GM10847 (cell line): ENCODE data around the gene CLDN6.

ENCODE experiments used
- POLR2A ChIP-seq: IDR thresholded peaks from 2 replicates; pipeline ENCODE4 v1.6.1; 2011; ENCODE audit not compliant: insufficient read length; ENCODE audit errors: extremely low read depth

CLDN6 gene

DNA sequence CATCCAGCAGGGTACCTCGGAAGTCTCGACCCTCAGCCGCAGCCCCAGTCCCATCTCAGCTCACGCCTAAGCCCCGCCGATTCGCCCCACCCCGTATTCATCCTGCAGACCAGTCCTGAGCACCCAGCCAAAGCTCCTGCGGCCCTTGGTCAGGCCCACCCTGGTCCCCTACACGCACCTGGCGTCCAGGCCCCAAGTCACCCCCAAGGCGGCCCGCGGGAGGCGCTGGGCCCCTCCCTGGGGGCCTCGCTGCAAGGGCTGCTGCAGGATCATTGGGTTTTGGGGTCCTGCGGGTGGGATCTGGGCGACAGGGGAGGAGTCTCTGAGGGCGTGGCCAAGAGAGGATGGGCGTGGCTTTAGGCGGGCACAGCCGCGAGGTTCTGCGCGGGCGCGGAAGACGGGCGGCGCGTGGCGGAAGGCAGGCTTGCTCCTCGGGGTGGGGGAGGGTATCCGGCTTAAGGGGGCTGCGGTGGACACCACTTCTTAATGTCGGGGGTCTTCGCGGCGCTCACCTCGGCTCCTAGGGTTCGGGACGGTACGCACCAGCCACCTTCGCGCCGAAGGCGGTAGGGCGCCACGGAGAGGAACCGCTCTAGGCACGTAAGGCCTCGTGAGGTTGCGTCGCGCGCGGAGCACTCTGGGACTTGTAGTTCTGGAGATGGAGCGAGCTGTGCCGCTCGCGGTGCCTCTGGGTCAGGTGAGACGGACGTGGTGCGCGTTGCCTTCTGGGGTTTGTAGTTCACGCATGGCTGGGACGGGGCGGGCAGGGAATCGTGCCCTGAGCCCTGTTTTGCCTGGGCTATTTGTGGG is 5.9 kb upstream of the CLDN6 start, which contains the start of the genes HCFC1R1 and THOC6:
Gene HCFC1R1, minus strand, starts transcription at position 274 of the 810 bp plus-strand sequence. Its CDS starts 1 bp downstream, at position 273.
Gene THOC6, plus strand, starts transcription at position 367 of the 810 bp plus-strand sequence. Its CDS starts 292 bp downstream, at position 659.
- TF ChIP-seq POLR2A, result peak; percentile 75

DNA sequence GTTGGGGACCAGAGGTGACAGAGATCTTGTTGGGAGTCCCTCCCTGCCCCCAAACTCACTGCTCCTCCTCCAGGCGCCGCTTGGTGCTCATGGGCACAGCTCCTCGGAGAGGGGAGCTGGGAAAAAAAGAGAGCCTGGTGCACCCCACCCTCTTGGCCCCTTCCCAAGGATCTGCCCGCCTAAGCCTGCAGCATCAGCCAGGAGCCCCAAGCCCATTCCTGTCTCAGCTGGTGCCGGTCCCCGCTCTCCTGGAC is 5.4 kb upstream of the CLDN6 start:
- no peak for TF ChIP-seq POLR2A

DNA sequence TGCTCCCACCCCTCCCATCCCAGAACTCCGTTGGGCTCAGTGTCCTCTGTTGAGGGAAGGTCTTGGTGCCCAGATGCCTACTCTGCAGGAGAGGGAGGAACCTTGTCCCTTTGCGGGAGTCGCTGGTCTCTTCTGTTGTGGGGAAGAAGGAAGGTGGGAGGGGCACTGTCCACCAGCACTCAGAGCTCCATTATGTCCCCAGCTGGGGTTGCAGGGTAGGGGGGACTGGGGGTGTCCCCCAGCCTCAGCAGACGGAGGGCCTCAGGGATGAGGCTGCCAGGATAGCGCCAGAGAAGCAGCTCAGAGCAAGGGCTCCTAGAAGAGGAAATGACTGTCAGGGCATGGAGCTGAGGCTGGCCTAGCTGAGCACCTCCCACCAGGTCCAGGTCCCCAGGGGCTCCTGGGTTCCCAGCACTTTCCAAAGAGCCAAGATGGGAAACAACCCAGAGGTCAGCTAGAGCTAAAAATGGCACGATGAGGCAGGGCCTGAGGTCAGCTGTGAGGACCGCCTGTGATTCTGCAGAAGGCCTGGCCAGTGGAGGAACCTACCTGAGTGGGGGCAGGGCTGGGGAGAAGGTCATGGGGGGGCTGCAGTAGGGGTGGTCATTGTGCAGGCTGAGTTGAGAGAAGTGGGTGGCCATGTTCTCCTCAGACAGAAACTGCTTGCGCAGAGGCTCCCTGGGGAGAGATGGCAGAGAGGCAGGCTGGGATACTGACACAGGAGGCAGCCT is 4.9 kb upstream of the CLDN6 start:
- no peak for TF ChIP-seq POLR2A

DNA sequence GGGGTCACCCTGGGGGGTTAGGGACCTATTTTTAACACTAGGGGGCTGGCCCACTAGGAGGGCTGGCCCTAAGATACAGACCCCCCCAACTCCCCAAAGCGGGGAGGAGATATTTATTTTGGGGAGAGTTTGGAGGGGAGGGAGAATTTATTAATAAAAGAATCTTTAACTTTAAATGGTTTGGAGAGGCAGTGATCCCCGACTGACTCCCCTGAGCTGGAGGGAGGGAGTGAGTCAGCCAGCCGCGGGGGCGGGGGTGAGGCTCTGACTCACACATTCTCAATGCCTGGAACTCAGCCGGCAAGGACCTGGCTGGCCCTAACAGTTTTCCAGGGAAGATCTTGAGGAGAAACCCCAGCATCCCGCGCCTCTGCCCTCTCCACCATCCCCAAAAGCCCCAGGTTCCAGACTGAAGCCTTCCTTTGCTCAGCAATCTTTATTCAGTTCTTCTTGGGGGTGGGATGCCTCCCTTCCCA is 4.3 kb upstream of the CLDN6 start:
- no peak for TF ChIP-seq POLR2A

DNA sequence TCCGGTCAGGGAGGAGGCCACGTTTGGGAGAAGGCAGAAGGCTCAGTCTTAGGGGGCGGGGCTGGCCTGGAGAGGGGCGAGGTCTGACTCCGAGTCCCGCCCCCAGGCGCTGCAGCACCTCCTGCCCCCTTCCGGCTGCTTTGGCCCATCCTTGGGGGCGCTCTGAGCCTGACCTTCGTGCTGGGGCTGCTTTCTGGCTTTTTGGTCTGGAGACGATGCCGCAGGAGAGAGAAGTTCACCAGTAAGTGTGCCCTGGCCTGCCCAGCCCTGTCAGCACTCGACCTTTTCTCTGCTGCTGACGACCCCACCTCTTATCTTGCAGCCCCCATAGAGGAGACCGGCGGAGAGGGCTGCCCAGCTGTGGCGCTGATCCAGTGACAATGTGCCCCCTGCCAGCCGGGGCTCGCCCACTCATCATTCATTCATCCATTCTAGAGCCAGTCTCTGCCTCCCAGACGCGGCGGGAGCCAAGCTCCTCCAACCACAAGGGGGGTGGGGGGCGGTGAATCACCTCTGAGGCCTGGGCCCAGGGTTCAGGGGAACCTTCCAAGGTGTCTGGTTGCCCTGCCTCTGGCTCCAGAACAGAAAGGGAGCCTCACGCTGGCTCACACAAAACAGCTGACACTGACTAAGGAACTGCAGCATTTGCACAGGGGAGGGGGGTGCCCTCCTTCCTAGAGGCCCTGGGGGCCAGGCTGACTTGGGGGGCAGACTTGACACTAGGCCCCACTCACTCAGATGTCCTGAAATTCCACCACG is 3.6 kb upstream of the CLDN6 start:
- TF ChIP-seq POLR2A, result no peak

DNA sequence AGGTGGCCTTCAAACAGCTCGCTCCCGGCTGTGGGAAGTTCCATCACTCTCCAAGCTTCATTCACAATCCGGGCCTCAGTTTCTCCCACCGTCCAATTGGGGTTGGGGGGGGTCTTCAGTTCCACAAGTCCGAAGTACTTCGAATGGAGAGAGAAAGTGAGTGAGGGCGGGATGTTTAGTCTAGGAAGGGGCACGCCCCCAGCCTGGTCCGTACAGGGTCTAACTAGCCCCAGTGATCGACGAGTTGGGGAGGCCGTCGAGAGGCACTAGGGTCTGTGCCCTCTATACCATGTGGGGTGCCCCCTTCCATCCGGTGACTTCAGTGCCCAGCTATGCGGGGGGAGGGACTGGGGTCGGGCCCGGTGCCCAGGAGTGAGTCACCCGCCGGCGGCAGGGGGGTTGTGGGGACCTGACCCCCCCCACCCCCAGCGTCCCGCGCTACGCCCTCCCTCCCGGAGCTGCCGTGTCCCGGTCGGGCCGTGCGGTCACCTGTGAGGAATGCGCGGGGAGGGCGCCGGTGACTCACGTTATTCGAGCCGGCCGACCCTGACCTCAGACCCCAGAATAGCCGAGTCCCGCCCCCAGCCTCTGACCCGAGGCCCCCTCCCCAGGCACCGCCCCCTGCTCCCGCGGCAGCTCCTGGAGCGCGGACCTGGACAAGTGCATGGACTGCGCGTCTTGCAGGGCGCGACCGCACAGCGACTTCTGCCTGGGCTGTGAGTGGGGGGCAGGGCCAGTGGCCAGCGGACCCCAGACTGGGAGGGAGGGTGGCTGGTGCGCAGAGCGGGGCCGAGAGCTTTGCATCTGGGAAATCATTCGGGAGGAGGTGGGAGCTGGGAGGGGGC is 2.8 kb upstream of the CLDN6 start:
- TF ChIP-seq POLR2A, result no peak

DNA sequence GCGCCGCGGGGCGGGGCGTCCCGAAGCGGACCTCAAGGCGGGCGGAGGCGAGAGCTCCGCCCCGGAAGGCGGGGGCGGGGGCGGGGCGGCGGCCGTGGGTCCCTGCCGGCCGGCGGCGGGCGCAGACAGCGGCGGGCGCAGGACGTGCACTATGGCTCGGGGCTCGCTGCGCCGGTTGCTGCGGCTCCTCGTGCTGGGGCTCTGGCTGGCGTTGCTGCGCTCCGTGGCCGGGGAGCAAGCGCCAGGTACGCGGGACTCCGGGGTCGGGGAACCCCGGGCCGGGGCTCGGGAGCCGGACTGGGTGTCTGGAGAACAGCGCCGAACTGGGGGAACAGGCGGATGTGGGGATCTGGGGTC is 2.2 kb upstream of the CLDN6 start, which contains the start of gene TNFRSF12A:
Gene TNFRSF12A, plus strand, starts transcription at position 122 of the 357 bp plus-strand sequence. Its CDS starts 30 bp downstream, at position 152.
- peak; percentile 71 for TF ChIP-seq POLR2A

DNA sequence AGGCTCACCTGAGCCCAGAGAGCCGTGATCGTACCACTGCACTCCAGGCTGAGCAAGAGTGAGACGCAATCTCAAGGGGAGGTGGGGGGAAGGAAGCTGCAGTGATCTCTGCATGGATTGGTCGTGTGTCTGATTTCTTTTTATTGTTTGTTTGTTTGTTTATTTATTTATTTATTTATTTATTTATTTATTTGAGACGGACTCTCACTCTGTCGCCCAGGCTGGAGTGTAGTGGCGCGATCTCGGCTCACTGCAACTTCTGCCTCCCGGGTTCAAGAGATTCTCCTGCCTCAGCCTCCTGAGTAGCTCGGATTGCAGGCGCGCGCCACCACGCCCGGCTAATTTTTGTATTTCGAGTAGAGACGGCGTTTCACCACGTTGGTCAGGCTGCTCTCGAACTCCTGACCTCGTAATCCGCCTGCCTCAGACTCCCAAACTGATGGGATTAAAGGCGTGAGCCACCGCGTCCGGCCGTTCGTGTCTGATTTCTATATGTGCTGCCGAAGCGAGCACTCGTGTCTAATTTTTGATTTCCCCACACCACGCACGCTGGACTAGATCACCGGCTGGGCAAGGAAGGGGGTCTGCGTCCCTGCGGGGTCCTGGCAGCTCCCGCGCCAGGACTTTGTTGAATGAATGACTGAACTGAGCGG is 1.7 kb upstream of the CLDN6 start:
- TF ChIP-seq POLR2A, result no peak

DNA sequence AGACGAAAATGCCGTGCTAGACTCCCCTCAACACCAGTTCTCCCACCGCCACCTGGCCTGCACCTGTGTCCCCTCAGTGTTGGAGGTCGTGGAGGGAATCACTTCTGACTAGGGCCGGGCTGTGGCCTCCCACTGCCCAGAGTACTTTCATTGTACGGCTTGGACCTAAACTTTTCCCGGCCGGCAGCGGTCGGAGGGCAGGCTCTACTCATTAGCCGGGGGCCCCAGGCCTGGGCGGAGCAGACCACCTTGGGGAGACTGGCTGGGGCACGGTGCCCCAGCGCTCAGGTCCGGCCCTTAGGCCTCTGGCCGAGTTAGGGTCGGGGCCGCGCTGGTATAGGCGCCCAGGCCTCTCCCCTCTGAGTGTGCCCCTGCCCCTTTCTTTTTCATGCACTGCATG is 639 bp downstream of the CLDN6 start:
- TF ChIP-seq POLR2A, result no peak

DNA sequence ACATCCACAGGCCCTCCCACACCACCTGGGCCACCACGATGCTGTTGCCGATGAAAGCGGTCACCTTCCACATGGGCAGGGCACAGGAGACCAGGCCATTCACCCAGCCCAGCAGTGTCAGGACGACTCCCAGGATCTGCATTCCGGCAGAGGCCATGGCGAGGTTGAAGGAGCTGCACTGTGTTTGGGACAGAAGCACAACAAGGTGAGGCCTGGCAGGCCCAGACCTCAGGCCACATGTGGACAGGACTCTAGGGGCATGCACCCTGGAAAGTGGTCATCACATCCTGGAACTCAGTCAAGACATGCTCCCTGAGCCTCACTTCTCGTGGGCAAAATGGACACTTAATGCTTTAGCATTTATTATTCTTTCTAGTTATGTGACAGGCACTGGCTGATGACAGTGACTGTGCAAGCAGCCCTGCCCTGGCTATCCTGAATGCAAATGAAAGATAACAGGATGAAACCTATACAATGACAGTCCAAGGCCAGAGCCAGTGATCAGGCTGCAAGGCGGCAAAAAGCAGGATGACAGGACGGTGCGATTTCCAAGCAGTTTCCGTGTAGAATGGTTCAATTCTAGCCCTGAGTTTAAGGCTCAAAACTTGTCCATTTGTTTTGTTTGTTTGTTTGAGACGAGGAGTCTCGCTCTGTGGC is 2.0 kb downstream of the CLDN6 start:
- TF ChIP-seq POLR2A, result no peak

DNA sequence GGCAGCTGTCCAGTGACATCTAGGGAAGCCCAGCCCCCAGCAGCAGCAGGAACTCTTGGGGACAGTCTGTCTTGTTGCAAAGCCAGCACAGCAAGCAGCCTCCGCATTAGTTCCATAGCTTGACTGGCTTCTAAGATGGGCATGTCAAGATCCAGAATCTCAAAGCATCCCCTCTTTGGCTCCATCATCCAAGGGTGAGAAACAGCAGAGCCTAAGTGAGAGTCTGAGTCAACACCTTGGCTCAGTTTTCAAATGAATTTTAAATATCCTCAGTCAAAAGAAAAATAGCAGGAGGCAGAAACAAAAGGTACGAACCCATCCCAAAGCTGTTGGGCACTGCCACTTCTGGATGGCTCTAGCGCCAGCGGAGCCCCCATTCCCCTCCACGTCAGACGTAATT is 3.0 kb downstream of the CLDN6 start:
- no peak for TF ChIP-seq POLR2A

DNA sequence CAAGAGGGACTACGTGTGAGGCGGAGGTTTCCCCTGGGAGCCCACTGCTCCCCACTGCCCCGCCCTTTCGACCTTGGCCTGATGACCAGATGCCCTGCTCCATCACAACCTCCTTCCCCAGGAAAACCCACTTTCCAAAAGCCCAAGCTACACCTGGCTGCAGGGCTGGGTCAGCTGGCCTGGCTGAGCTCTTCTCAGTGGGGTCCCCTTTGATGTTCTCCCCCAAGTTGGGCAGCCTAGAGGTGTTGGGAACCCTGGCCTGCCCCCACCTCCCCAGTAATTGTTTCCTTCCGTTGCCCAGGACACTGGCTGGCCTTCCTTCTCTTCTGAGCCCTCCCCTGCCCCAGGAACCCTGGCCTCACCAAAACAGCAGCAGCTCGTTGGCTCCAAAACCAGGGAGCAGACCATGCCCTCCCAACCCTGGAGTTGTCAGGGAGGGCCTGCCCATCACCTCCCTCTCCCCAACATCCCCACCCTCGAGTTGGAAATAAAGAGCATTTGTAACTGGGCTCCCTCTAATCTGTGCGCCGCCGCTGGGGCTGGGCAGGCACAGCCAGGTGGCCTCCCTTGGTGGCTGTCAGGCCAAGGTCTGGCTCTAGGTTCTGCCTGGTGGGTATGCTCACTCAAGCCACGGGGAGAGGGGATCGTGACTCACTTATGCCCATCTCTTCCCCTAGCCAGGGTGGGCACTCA is 3.8 kb downstream of the CLDN6 start:
- TF ChIP-seq POLR2A, result no peak

DNA sequence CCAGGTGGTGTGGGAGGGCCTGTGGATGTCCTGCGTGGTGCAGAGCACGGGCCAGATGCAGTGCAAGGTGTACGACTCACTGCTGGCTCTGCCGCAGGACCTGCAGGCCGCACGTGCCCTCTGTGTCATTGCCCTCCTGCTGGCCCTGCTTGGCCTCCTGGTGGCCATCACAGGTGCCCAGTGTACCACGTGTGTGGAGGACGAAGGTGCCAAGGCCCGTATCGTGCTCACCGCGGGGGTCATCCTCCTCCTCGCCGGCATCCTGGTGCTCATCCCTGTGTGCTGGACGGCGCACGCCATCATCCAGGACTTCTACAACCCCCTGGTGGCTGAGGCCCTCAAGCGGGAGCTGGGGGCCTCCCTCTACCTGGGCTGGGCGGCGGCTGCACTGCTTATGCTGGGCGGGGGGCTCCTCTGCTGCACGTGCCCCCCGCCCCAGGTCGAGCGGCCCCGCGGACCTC is 4.5 kb downstream of the CLDN6 start:
- TF ChIP-seq POLR2A, result no peak

DNA sequence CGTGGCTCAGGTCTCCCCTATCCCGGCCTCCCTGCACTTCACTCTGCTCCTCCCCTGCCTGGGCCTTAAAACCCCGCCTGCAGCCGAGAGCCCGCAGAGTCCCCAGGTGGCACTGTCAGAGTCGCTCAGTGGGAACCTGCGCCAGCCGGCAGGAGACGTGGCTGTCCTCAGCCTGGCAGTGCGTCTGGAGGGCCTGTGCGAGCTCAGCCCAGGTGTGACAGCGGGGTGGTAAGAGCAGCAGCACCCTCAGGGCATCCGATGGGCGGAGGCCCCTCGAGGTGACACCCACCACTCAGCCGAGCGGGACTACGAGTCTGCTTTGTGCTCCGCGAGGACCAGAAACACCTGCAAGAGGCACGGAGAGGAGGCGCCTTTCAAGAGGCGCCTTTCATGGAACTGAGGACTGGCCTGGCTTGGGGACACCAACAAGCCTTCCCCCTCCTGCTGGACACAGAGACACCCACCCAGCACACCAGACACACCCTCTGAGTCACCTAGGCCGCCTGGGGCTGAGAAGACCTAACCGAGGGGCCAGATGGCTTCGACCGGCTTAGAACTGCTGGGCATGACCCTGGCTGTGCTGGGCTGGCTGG is 5.1 kb downstream of the CLDN6 start, which contains the start of gene CLDN9:
Gene CLDN9, plus strand, starts transcription at position 96 of the 593 bp plus-strand sequence. Its CDS starts 440 bp downstream, at position 536.
- TF ChIP-seq POLR2A, result no peak
